HCT116 (cell line): ENCODE data around the gene MYH3. TPM values are rescaled to one million over a fixed set of nuclear protein-coding genes. Genes with fewer than 3 reads are reported as not detected.

Experiments
- ATAC-seq: fragments of 200-7000 bp; cut with Tn5 transposase; 2 replicates; pipeline ENCODE4 v1.9.1; 2020; ENCODE audit warnings: mild to moderate bottlenecking, moderate library complexity
- BruUV-seq: library from RNA; stranded (reverse); fragments of 400-500 nt; replicated peaks from 2 replicates; lab custom pipeline; 2021; lab: Mats Ljungman, UMichigan
- CTCF ChIA-PET: fragments of 300-600 bp; sonication (Branson Sonifier 250); formaldehyde crosslinking; loops from one replicate; lab custom pipeline; 2021; ENCODE audit warnings: antibody characterized with exemption; lab: Charles Lee
- POLR2A ChIA-PET: fragments of 300-600, 350-600 bp; sonication (Branson Sonifier 250); formaldehyde crosslinking; loops from one replicate; lab custom pipeline; 2021; ENCODE audit warnings: antibody characterized with exemption; lab: Charles Lee
- RAD21 ChIA-PET, 2 experiments: fragments of 300-600 bp; sonication (Branson Sonifier 250); formaldehyde crosslinking; loops; one replicate each; lab custom pipeline; 2023; ENCODE audit warnings: low total read pairs in 2 of 2; ENCODE audit not compliant: uncharacterized antibody in 2 of 2, unreplicated experiment in 2 of 2, low non-redundant PET in 1 of 2; lab: Charles Lee
- DNase-seq: peaks from one replicate; pipeline ENCODE4 v3.0.0-alpha.2; 2010; ENCODE audit warnings: low read depth, low spot score
- H2AFZ ChIP-seq: fragments of 200-600 bp; shearing (Covaris generic), sonication (generic); 2 replicates; pipeline ENCODE4 v1.6.1; 2017; ENCODE audit warnings: low read depth, mixed run types, mixed read lengths, antibody characterized with exemption, low read length; ENCODE audit not compliant: poor library complexity, severe bottlenecking
- H3K27ac ChIP-seq: 2 replicates; pipeline ENCODE4 v1.5.1; 2012; ENCODE audit warnings: low read depth, low read length
- H3K27me3 ChIP-seq: fragments of 200-600 bp; sonication (generic); 2 replicates; pipeline ENCODE4 v1.6.1; 2016; ENCODE audit warnings: mixed run types, low read length, mixed read lengths; ENCODE audit not compliant: insufficient read depth
- H3K36me3 ChIP-seq, 2 experiments: fragments of 200-500 bp in 1 of 2; fragments of 200-600 bp in 1 of 2; sonication (Bioruptor generic) in 1 of 2; sonication (generic) in 1 of 2; 2 replicates each; pipeline versions ENCODE4 v1.5.1 to v1.6.1; 2014 to 2016; ENCODE audit warnings: low read length in 2 of 2, inconsistent platforms in 1 of 2, mixed read lengths in 1 of 2, mixed run types in 1 of 2; ENCODE audit not compliant: insufficient read depth in 2 of 2, control insufficient read depth in 1 of 2
- H3K4me1 ChIP-seq, 2 experiments: fragments of 200-600 bp in 1 of 2; sonication (generic) in 1 of 2; 2 replicates each; pipeline versions ENCODE4 v1.5.1 to v1.6.1; 2012 to 2017; ENCODE audit warnings: low read length in 2 of 2, inconsistent platforms in 1 of 2, mild to moderate bottlenecking in 1 of 2, mixed read lengths in 1 of 2, mixed run types in 1 of 2, moderate library complexity in 1 of 2; ENCODE audit not compliant: insufficient read depth in 2 of 2, control insufficient read depth in 1 of 2
- H3K4me2 ChIP-seq: fragments of 200-600 bp; sonication (generic); 2 replicates; pipeline ENCODE4 v1.6.1; 2017; ENCODE audit warnings: mixed run types, low read length, mixed read lengths
- H3K4me3 ChIP-seq, 2 experiments: fragments of 200-600 bp in 1 of 2; sonication (generic) in 1 of 2; replicated peaks in 1 of 2; 2 replicates each; pipeline ENCODE4 v1.5.1; 2011 to 2016; ENCODE audit warnings: low read length in 2 of 2, control low read depth in 1 of 2, low read depth in 1 of 2, mild to moderate bottlenecking in 1 of 2, mixed read lengths in 1 of 2, mixed run types in 1 of 2
- H3K79me2 ChIP-seq: fragments of 200-600 bp; sonication (generic); 2 replicates; pipeline ENCODE4 v1.6.1; 2017; ENCODE audit warnings: mild to moderate bottlenecking, mixed run types, low read length, moderate library complexity, mixed read lengths; ENCODE audit not compliant: insufficient read depth
- H3K9ac ChIP-seq: fragments of 200-600 bp; sonication (generic); 2 replicates; pipeline ENCODE4 v1.6.1; 2016; ENCODE audit warnings: low read length, mixed read lengths
- H3K9me2 ChIP-seq: fragments of 200-600 bp; sonication (generic), shearing (Covaris generic); 2 replicates; pipeline ENCODE4 v1.6.1; 2017; ENCODE audit warnings: mixed run types, mild to moderate bottlenecking, moderate library complexity; ENCODE audit not compliant: insufficient read depth
- H3K9me3 ChIP-seq, 2 experiments: fragments of 200-500 bp in 1 of 2; fragments of 200-600 bp in 1 of 2; sonication (Bioruptor generic) in 1 of 2; sonication (generic) in 1 of 2; 2 replicates each; pipeline ENCODE4 v1.6.1; 2014 to 2017; ENCODE audit warnings: low read length in 2 of 2, mixed read lengths in 2 of 2, inconsistent platforms in 1 of 2, low read depth in 1 of 2, mild to moderate bottlenecking in 1 of 2, mixed run types in 1 of 2, moderate library complexity in 1 of 2; ENCODE audit not compliant: control insufficient read depth in 1 of 2, insufficient read depth in 1 of 2
- H4K20me1 ChIP-seq: fragments of 200-600 bp; sonication (generic), shearing (Covaris generic); 2 replicates; pipeline ENCODE4 v1.6.1; 2017; ENCODE audit warnings: mixed run types, mild to moderate bottlenecking, moderate library complexity; ENCODE audit not compliant: insufficient read depth
- ATF3 ChIP-seq: IDR thresholded peaks from 2 replicates; pipeline ENCODE4 v1.6.1; 2012
- CBX3 ChIP-seq: IDR thresholded peaks from 2 replicates; pipeline ENCODE4 v1.6.1; 2012; ENCODE audit warnings: low read depth
- CEBPB ChIP-seq: IDR thresholded peaks from 2 replicates; pipeline ENCODE4 v1.6.1; 2012; ENCODE audit warnings: low read depth
- ELF1 ChIP-seq: IDR thresholded peaks from 2 replicates; pipeline ENCODE4 v1.6.1; 2012; ENCODE audit warnings: low read depth, borderline replicate concordance
- EZH2 ChIP-seq: fragments of 200-600 bp; sonication (generic); IDR thresholded peaks from 2 replicates; pipeline ENCODE4 v1.6.1; 2017; ENCODE audit warnings: antibody characterized with exemption, mixed run types
- EZH2phosphoT487 ChIP-seq: fragments of 200-600 bp; IDR thresholded peaks from 2 replicates; pipeline ENCODE4 v1.6.1; 2018; ENCODE audit warnings: antibody characterized with exemption, borderline replicate concordance
- FOSL1 ChIP-seq: IDR thresholded peaks from 2 replicates; pipeline ENCODE4 v1.6.1; 2012; ENCODE audit warnings: low read depth
- JUND ChIP-seq: IDR thresholded peaks from 2 replicates; pipeline ENCODE4 v1.6.1; 2012
- MAX ChIP-seq: IDR thresholded peaks from 2 replicates; pipeline ENCODE4 v1.6.1; 2012
- POLR2A ChIP-seq: IDR thresholded peaks from 2 replicates; pipeline ENCODE4 v1.7.0; 2011; ENCODE audit warnings: borderline replicate concordance; ENCODE audit not compliant: insufficient read depth, insufficient read length; ENCODE audit errors: extremely low read depth
- POLR2AphosphoS5 ChIP-seq: IDR thresholded peaks from 2 replicates; pipeline ENCODE4 v1.6.1; 2011; ENCODE audit warnings: mild to moderate bottlenecking, low read depth, low read length, moderate library complexity
- REST ChIP-seq: IDR thresholded peaks from 2 replicates; pipeline ENCODE4 v1.6.1; 2012; ENCODE audit warnings: low read depth
- SIN3A ChIP-seq: IDR thresholded peaks from 2 replicates; pipeline ENCODE4 v1.6.1; 2012; ENCODE audit warnings: low read depth
- SP1 ChIP-seq: IDR thresholded peaks from 2 replicates; pipeline ENCODE4 v1.6.1; 2012; ENCODE audit warnings: low read depth
- ZFX ChIP-seq: fragments of 450-650 bp; IDR thresholded peaks from 2 replicates; pipeline ENCODE4 v1.6.1; 2017
- ZNF274 ChIP-seq: fragments of 200-500 bp; sonication (Bioruptor generic); IDR thresholded peaks from 2 replicates; pipeline ENCODE4 v1.6.1; 2014; ENCODE audit warnings: mild to moderate bottlenecking, low read depth, low read length, inconsistent platforms
- intact Hi-C: fragments of 100-400 bp; cut with micrococcal nuclease; formaldehyde crosslinking; loops from 2 replicates; pipeline ENCODE4 v1.10.0; 2022
- total RNA-seq: library from RNA; stranded (reverse); gene quantifications from one replicate; pipeline ENCODE4 v1.2.1, GENCODE V29; 2021; ENCODE audit not compliant: unreplicated experiment
- TF ChIP-seq, protein P1 (sequence below): IDR thresholded peaks from 2 replicates; pipeline ENCODE4 v1.6.1; 2011; ENCODE audit warnings: mild to moderate bottlenecking, low read length, moderate library complexity; ENCODE audit not compliant: insufficient replicate concordance; ENCODE audit errors: extremely low read depth

Gene MYH3
- total RNA-seq, 1 experiment from 2014 or later = 1.6 TPM

DNA sequence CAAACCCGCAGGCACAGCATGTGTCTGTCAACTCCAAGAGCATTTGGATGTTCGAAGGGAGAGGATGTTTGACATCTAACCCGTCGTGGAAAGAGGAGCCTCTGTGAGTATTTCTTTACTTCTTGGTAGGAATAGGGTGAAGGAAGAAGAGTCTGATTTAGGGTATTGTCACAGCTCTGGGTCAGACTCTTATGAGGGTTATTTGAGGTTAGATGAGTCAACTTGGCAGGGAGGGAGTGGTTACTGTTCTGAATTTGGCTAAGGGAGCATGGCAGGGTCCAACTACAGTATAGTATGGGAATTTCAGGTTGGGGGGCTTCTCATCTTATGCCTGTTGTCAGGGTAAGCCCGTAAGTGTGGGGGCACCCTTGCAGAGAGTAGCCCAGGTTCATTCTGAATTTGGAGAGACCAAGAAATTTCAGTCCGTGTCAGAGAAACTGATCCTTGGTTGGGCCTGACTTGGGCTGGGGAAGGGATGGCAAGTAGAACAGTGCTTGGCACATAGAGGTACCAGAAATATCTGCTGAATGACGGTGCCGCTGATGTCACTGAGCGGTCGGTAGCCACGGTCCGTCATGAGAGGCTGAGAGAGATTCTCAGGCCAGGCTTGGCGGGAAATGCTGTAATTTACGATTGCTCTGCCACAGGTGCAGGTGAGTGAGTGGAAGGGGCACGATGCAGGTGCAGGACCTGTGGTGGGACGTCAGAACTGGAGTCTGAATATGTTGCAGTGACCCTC lies 43.2 kb downstream of the MYH3 start:
- no peak for TF ChIP-seq CBX3
- TF ChIP-seq, protein P1, sequence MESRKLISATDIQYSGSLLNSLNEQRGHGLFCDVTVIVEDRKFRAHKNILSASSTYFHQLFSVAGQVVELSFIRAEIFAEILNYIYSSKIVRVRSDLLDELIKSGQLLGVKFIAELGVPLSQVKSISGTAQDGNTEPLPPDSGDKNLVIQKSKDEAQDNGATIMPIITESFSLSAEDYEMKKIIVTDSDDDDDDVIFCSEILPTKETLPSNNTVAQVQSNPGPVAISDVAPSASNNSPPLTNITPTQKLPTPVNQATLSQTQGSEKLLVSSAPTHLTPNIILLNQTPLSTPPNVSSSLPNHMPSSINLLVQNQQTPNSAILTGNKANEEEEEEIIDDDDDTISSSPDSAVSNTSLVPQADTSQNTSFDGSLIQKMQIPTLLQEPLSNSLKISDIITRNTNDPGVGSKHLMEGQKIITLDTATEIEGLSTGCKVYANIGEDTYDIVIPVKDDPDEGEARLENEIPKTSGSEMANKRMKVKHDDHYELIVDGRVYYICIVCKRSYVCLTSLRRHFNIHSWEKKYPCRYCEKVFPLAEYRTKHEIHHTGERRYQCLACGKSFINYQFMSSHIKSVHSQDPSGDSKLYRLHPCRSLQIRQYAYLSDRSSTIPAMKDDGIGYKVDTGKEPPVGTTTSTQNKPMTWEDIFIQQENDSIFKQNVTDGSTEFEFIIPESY = no peak
- no peak for TF ChIP-seq EZH2
- TF ChIP-seq POLR2AphosphoS5 = no peak
- TF ChIP-seq SIN3A = no peak
- TF ChIP-seq MAX = no peak
- no peak for TF ChIP-seq FOSL1
- no peak for TF ChIP-seq EZH2phosphoT487
- no peak for TF ChIP-seq ZFX
- no peak for TF ChIP-seq SP1
- no peak for TF ChIP-seq REST
- TF ChIP-seq ATF3 = no peak
- no peak for TF ChIP-seq JUND
- TF ChIP-seq ZNF274 = no peak
- no peak for TF ChIP-seq POLR2A
- TF ChIP-seq ELF1 = no peak
- TF ChIP-seq CEBPB = no peak
- Histone ChIP-seq H3K9ac (no peak overlapping the region), H3K4me3 (no peak overlapping the region), H3K9me3 (no peaks in the 10 kb centered on the region), H3K27ac (no peak overlapping the region), H3K79me2 (no peaks in the 10 kb centered on the region), H3K4me2 (no peak overlapping the region), H2AFZ (no peak overlapping the region), H3K4me1 (peaks cover 0 to 10% of the 10 kb centered on the region in 2 experiments; a peak in 2 of 4 replicates), H3K27me3 (no peaks in the 10 kb centered on the region), H4K20me1 (no peaks in the 10 kb centered on the region), H3K36me3 (no peaks in the 10 kb centered on the region), H3K9me2 (no peaks in the 10 kb centered on the region)
- DNase-seq (no peak), ATAC-seq (no peak)
- no TSS peak for BruUV-seq
- intact Hi-C loops = loop anchor here (1.0 kb wide), 2 partner anchors 287 to 319 kb away; no protein-coding TSS in a partner anchor
- RAD21 ChIA-PET = interaction anchor here (0.6 to 1.7 kb wide), 8 partner anchors 53 to 687 kb away, joined by 3 to 7 read pairs (median 4); no protein-coding TSS in a partner anchor
- CTCF ChIA-PET = interaction anchor here (0.5 to 9.3 kb wide), 23 partner anchors 12 to 689 kb away, joined by 3 to 131 read pairs (median 5); no protein-coding TSS in a partner anchor
- POLR2A ChIA-PET = interaction anchor here (1.4 kb wide), 1 partner anchor 288 kb away, joined by 3 read pairs; no protein-coding TSS in a partner anchor
